SK-N-SH treated with all-trans-retinoic acid at 6 μM for 48 hours (cell line): ENCODE measurements around the gene HOXD8.

Experiments used
- ATAC-seq: fragments of 200-7000 bp; cut with Tn5 transposase; 3 replicates; pipeline ENCODE4 v1.9.1; 2020; ENCODE audit warnings: mild to moderate bottlenecking, moderate library complexity
- ARNTL ChIP-seq: fragments of 450-650 bp; formaldehyde crosslinking; IDR thresholded peaks from 2 replicates; pipeline ENCODE4 v1.5.0; 2020; ENCODE audit warnings: low read depth, mild to moderate bottlenecking, moderate library complexity, borderline replicate concordance
- BACH2 ChIP-seq: fragments of 250-450 bp; sonication (Bioruptor Pico); IDR thresholded peaks from 2 replicates; pipeline ENCODE4 v1.9.0; 2021; ENCODE audit warnings: mild to moderate bottlenecking, borderline replicate concordance
- CSDC2 ChIP-seq: fragments of 250-450 bp; sonication (Bioruptor Pico); IDR thresholded peaks from 2 replicates; pipeline ENCODE4 v1.5.0; 2020; ENCODE audit warnings: mild to moderate bottlenecking, moderate library complexity
- ESRRG ChIP-seq: fragments of 250-450 bp; sonication (Bioruptor Pico); IDR thresholded peaks from 2 replicates; pipeline ENCODE4 v1.6.1; 2021; ENCODE audit warnings: mild to moderate bottlenecking
- GLIS3 ChIP-seq: fragments of 250-450 bp; sonication (Bioruptor Pico); IDR thresholded peaks from 2 replicates; pipeline ENCODE4 v1.5.0; 2020; ENCODE audit warnings: mild to moderate bottlenecking, moderate library complexity
- ISL1 ChIP-seq: fragments of 250-450 bp; sonication (Bioruptor Pico); IDR thresholded peaks from 2 replicates; pipeline ENCODE4 v2.1.2; 2022; ENCODE audit warnings: mild to moderate bottlenecking, moderate library complexity
- OSR1 ChIP-seq: fragments of 250-450 bp; sonication (Bioruptor Pico); IDR thresholded peaks from 2 replicates; pipeline ENCODE4 v1.8.0; 2022; ENCODE audit warnings: moderate library complexity, mild to moderate bottlenecking, inconsistent platforms
- RARB ChIP-seq: fragments of 250-450 bp; sonication (Bioruptor Pico); IDR thresholded peaks from 2 replicates; pipeline ENCODE4 v1.8.0; 2021; ENCODE audit warnings: mild to moderate bottlenecking, moderate library complexity
- SNAI2 ChIP-seq: fragments of 250-450 bp; sonication (Bioruptor Pico); IDR thresholded peaks from 2 replicates; pipeline ENCODE4 v1.5.0; 2020; ENCODE audit warnings: mild to moderate bottlenecking, moderate library complexity
- TCF4 ChIP-seq: fragments of 250-450 bp; sonication (Bioruptor Pico); IDR thresholded peaks from 2 replicates; pipeline ENCODE4 v1.8.0; 2021; ENCODE audit warnings: mild to moderate bottlenecking, moderate library complexity, borderline replicate concordance
- TOX ChIP-seq: fragments of 250-450 bp; sonication (Bioruptor Pico); IDR thresholded peaks from 2 replicates; pipeline ENCODE4 v1.8.0; 2021; ENCODE audit warnings: mild to moderate bottlenecking, moderate library complexity, borderline replicate concordance
- ZC3H10 ChIP-seq: fragments of 250-450 bp; sonication (Bioruptor Pico); IDR thresholded peaks from 2 replicates; pipeline ENCODE4 v1.5.1; 2021; ENCODE audit warnings: mild to moderate bottlenecking, moderate library complexity
- ZFP30 ChIP-seq: fragments of 450-650 bp; formaldehyde crosslinking; IDR thresholded peaks from 2 replicates; pipeline ENCODE4 v1.5.0; 2022; ENCODE audit warnings: mild to moderate bottlenecking, moderate library complexity
- ZNF565 ChIP-seq: fragments of 450-650 bp; formaldehyde crosslinking; conservative IDR thresholded peaks from 2 replicates; pipeline ENCODE4 v1.5.0; 2020; ENCODE audit warnings: low read depth, mild to moderate bottlenecking, moderate library complexity
- ZNF70 ChIP-seq: fragments of 450-650 bp; formaldehyde crosslinking; IDR thresholded peaks from 2 replicates; pipeline ENCODE4 v1.5.0; 2020; ENCODE audit warnings: mild to moderate bottlenecking, moderate library complexity
- ZNF8 ChIP-seq: fragments of 450-650 bp; formaldehyde crosslinking; IDR thresholded peaks from 2 replicates; pipeline ENCODE4 v1.5.0; 2020; ENCODE audit warnings: mild to moderate bottlenecking, moderate library complexity
- TF ChIP-seq, protein P1 (sequence below): fragments of 250-450 bp; sonication (Bioruptor Pico); IDR thresholded peaks from 2 replicates; pipeline ENCODE4 v1.5.1; 2020; ENCODE audit warnings: low read depth, mild to moderate bottlenecking, moderate library complexity
- TF ChIP-seq, protein P2 (sequence below): fragments of 250-450 bp; sonication (Bioruptor Pico); IDR thresholded peaks from 2 replicates; pipeline ENCODE4 v1.8.0; 2020; ENCODE audit warnings: mild to moderate bottlenecking, moderate library complexity, borderline replicate concordance
- TF ChIP-seq, protein P3 (sequence below): fragments of 250-450 bp; sonication (Bioruptor Pico); IDR thresholded peaks from 2 replicates; pipeline ENCODE4 v1.8.0; 2021; ENCODE audit warnings: low read depth, mild to moderate bottlenecking, moderate library complexity, borderline replicate concordance
- TF ChIP-seq, protein P4 (sequence below): fragments of 250-450 bp; sonication (Bioruptor Pico); IDR thresholded peaks from 2 replicates; pipeline ENCODE4 v1.5.0; 2020; ENCODE audit warnings: mild to moderate bottlenecking, moderate library complexity

HOXD8 gene

GRCh38 chr2:176173567-176174381 is 44.3 kb downstream of the HOXD8 start (continued):
- no peak for TF ChIP-seq RARB
- TF ChIP-seq ZNF565 = no peak
- no peak for TF ChIP-seq SNAI2 (CRISPR knock-in tag)
- TF ChIP-seq, protein P1, sequence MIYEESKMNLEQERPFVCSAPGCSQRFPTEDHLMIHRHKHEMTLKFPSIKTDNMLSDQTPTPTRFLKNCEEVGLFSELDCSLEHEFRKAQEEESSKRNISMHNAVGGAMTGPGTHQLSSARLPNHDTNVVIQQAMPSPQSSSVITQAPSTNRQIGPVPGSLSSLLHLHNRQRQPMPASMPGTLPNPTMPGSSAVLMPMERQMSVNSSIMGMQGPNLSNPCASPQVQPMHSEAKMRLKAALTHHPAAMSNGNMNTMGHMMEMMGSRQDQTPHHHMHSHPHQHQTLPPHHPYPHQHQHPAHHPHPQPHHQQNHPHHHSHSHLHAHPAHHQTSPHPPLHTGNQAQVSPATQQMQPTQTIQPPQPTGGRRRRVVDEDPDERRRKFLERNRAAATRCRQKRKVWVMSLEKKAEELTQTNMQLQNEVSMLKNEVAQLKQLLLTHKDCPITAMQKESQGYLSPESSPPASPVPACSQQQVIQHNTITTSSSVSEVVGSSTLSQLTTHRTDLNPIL = no peak

GRCh38 chr2:176174382-176174823 is 44.9 kb downstream of the HOXD8 start:
- ATAC-seq = peak; percentile 49; the same call in 2 of the 3 replicates
- TF ChIP-seq, protein P2, sequence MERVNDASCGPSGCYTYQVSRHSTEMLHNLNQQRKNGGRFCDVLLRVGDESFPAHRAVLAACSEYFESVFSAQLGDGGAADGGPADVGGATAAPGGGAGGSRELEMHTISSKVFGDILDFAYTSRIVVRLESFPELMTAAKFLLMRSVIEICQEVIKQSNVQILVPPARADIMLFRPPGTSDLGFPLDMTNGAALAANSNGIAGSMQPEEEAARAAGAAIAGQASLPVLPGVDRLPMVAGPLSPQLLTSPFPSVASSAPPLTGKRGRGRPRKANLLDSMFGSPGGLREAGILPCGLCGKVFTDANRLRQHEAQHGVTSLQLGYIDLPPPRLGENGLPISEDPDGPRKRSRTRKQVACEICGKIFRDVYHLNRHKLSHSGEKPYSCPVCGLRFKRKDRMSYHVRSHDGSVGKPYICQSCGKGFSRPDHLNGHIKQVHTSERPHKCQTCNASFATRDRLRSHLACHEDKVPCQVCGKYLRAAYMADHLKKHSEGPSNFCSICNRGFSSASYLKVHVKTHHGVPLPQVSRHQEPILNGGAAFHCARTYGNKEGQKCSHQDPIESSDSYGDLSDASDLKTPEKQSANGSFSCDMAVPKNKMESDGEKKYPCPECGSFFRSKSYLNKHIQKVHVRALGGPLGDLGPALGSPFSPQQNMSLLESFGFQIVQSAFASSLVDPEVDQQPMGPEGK (CRISPR knock-in tag) = no peak
- TF ChIP-seq ZNF565 (no peak), ZNF8 (CRISPR knock-in tag) (no peak), ESRRG (CRISPR knock-in tag) (no peak), ZC3H10 (CRISPR knock-in tag) (no peak), ZFP30 (CRISPR knock-in tag) (no peak), BACH2 (CRISPR knock-in tag) (no peak), OSR1 (CRISPR knock-in tag) (no peak), CSDC2 (CRISPR knock-in tag) (no peak), TCF4 (no peak), GLIS3 (CRISPR knock-in tag) (no peak), SNAI2 (CRISPR knock-in tag) (no peak), ZNF70 (CRISPR knock-in tag) (no peak), ISL1 (CRISPR knock-in tag) (no peak), ARNTL (CRISPR knock-in tag) (no peak), RARB (no peak)
- TF ChIP-seq, protein P3, sequence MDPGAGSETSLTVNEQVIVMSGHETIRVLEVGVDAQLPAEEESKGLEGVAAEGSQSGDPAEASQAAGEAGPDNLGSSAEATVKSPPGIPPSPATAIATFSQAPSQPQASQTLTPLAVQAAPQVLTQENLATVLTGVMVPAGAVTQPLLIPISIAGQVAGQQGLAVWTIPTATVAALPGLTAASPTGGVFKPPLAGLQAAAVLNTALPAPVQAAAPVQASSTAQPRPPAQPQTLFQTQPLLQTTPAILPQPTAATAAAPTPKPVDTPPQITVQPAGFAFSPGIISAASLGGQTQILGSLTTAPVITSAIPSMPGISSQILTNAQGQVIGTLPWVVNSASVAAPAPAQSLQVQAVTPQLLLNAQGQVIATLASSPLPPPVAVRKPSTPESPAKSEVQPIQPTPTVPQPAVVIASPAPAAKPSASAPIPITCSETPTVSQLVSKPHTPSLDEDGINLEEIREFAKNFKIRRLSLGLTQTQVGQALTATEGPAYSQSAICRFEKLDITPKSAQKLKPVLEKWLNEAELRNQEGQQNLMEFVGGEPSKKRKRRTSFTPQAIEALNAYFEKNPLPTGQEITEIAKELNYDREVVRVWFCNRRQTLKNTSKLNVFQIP (CRISPR knock-in tag) = no peak
- TF ChIP-seq, protein P1 = no peak

DNA sequence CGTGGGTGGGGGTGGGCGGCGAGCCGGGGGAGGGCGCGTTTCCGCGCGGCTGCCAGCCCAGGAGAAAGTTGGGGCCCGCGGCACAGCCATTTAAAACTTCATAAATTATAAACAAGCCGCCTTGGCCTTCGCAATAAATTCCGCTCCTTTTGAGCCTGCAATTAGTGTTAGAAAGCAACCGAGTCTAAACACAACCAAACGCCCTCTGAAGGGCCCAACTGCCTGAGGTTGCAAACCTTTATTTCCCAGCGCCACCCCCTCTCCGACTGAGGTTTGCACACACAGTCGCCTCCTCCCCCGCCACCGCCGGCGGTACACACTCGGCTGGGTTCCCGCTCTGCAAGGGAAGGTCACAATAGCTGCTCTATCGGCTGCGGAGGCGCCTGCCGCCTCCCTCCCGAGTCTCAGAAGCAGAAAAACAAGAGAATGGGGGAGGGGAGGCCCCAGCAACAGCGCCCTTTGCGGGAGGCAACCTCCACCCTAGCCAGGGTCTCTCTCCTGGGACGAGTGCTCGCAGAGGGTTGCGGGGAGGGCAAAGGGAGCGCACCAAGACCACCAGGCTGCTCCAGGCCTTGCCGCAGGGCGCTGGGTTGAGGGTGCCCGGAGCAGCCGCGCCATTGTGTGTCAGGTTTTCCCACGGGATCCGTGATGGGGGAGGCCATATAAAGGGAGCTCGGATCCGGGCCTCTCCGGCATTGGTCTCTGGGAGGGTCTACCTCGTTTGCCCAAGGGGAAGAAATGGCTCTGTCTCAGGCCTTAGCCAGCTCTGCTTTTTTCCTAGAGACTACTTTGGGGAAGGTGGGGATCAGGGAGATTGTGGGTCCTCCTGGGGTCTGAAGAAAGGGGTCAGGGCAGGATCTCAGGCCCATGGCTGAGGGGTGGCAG is 45.6 kb downstream of the HOXD8 start:
- ATAC-seq = no peak
- no peak for TF ChIP-seq BACH2 (CRISPR knock-in tag)
- no peak for TF ChIP-seq ZNF70 (CRISPR knock-in tag)
- no peak for TF ChIP-seq ZFP30 (CRISPR knock-in tag)
- no peak for TF ChIP-seq ZNF565
- TF ChIP-seq ZNF8 (CRISPR knock-in tag) = no peak
- TF ChIP-seq, protein P2 (CRISPR knock-in tag) = no peak
- no peak for TF ChIP-seq ZC3H10 (CRISPR knock-in tag)
- TF ChIP-seq TCF4 = no peak
- no peak for TF ChIP-seq TOX (CRISPR knock-in tag)
- TF ChIP-seq, protein P4, sequence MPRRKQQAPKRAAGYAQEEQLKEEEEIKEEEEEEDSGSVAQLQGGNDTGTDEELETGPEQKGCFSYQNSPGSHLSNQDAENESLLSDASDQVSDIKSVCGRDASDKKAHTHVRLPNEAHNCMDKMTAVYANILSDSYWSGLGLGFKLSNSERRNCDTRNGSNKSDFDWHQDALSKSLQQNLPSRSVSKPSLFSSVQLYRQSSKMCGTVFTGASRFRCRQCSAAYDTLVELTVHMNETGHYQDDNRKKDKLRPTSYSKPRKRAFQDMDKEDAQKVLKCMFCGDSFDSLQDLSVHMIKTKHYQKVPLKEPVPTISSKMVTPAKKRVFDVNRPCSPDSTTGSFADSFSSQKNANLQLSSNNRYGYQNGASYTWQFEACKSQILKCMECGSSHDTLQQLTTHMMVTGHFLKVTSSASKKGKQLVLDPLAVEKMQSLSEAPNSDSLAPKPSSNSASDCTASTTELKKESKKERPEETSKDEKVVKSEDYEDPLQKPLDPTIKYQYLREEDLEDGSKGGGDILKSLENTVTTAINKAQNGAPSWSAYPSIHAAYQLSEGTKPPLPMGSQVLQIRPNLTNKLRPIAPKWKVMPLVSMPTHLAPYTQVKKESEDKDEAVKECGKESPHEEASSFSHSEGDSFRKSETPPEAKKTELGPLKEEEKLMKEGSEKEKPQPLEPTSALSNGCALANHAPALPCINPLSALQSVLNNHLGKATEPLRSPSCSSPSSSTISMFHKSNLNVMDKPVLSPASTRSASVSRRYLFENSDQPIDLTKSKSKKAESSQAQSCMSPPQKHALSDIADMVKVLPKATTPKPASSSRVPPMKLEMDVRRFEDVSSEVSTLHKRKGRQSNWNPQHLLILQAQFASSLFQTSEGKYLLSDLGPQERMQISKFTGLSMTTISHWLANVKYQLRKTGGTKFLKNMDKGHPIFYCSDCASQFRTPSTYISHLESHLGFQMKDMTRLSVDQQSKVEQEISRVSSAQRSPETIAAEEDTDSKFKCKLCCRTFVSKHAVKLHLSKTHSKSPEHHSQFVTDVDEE (CRISPR knock-in tag) = no peak
- no peak for TF ChIP-seq ARNTL (CRISPR knock-in tag)
- TF ChIP-seq, protein P3 (CRISPR knock-in tag) = no peak
- TF ChIP-seq SNAI2 (CRISPR knock-in tag) = no peak
